GM12874 (cell line): ENCODE measurements around the gene SULT1C2.

ENCODE experiments used
- CTCF ChIP-seq: IDR thresholded peaks from 2 replicates; pipeline ENCODE4 v1.5.1; 2011; ENCODE audit warnings: low read depth, mild to moderate bottlenecking, control low read depth, low read length, moderate library complexity; ENCODE audit not compliant: insufficient read depth

SULT1C2 gene

GRCh38 chr2:108315444-108315934, 26.8 kb downstream of the SULT1C2 start:
- no peak for TF ChIP-seq CTCF

- no peak for TF ChIP-seq CTCF
These were observed 27.3 kb downstream of the SULT1C2 start for GRCh38 chr2:108316033-108316432.

DNA sequence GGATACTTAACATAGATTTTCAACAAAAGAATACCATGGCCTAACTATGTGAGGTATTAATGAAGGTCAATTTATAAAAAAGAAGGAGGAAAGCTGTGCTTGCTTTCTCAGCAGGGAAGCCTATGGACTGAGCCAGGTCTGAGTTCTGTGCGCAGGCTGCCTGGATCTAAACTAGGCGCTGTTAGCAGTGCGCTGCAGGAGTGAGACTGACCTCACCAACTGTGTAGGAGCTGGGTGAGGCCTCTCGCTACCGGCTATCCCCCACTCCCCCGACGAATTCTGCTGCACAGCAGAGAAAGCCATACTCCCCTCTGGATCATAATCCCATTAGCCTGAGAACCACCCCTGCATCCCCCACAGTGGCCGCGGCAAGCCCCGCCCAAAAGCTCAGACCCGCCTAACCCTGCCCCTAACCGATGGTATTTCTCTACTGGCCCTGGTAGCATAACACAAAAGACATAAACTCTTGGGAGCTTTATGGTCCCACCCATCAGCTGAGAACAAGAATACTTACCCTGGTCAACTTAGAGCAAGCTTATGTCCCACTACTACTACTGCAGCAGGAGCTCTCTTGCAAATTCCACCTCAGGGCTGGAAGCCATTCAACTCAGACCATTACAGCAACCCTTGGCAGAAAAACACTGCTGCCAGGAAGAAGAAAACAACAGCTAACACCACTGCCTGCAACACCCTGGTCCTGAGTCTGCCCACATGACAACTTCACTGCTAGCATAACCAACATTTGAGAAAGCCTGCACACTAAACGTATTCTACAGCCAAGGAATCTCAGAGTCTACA, 28.0 kb downstream of the SULT1C2 start:
- TF ChIP-seq CTCF, result no peak

GRCh38 chr2:108320326-108320922, 31.7 kb downstream of the SULT1C2 start:
- no peak for TF ChIP-seq CTCF

DNA sequence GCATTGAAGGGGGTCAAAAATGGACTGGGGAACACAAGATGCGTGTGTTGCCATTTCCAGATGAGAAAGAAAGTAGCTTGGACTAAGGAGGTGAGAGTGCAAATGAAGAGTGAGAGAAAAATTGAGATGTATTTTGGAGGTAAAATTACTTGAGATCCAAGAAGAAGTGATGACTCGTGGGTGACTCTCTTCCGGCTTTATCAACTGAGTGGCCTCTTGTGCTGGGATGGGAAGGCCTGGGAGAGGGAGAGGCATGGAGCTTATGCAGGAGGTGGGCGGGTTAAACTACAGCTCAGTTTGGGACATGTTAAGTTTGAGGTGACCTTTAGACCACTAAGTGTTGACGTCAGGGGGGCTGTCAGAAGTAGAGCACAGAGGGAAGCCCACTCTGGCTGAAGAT, 34.9 kb downstream of the SULT1C2 start:
- TF ChIP-seq CTCF, result no peak

DNA sequence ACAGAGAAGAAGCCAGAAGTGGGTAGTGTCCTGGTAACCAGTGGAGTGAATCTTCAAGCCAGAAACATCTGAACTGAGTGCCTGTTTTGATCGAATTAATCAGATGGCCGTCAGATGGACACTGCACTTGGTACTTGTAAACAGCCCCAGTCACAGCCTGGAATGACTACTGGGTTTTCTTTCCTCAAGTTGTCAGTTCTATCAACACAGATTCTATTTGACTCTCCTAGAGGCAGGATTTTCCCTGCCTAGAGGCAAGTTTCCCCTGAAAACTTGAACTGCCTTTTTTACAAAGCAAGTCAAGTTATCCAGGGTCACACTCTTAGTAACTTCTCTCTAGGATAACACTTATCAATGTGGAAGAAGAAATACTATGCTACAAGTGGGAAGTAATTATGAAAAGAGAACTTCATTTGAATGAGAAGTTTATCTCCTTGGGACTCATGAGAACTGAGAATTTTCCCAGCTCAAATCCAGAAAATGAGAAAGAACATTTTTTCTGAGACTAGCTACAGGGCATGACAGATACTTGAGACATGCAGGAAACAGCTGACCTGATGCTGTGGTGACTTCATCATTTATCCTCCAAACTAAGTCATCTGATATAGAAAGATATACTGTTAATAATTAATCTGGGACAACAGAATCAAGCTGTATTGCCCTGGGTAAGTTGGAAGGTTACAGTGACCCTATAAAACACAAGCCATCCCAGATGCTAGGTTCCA, 36.0 kb downstream of the SULT1C2 start:
- TF ChIP-seq CTCF, result no peak

GRCh38 chr2:108325756-108326155, 37.1 kb downstream of the SULT1C2 start:
- no peak for TF ChIP-seq CTCF
